H1 (cell line): ENCODE results near the gene STAC. TPM values are rescaled to one million over a fixed set of nuclear protein-coding genes. Genes with fewer than 3 reads are reported as not detected.

Source experiments
- CTCF ChIA-PET: fragments of 300-600 bp; sonication (Branson Sonifier 250); formaldehyde crosslinking; loops from one replicate; lab custom pipeline; 2021; ENCODE audit not compliant: partially characterized antibody; lab: Charles Lee
- POLR2A ChIA-PET: fragments of 300-600 bp; sonication (Branson Sonifier 250); formaldehyde crosslinking; loops from one replicate; lab custom pipeline; 2021; ENCODE audit warnings: inconsistent platforms; ENCODE audit not compliant: partially characterized antibody; lab: Charles Lee
- DNase-seq, 2 experiments: peaks; one replicate each; pipeline versions ENCODE4 v3.0.0 to v3.0.0-alpha.2; 2010 to 2022; ENCODE audit warnings: low spot score in 2 of 2, low read depth in 1 of 2, mixed read lengths in 1 of 2
- FAIRE-seq: peaks from 2 replicates; lab custom pipeline; 2011; peaks lifted over from hg19 to GRCh38; lab: Jason Lieb, UNC
- H2AFZ ChIP-seq: 2 replicates; pipeline ENCODE4 v1.8.1; 2012; ENCODE audit warnings: low read length, inconsistent platforms
- H2AK5ac ChIP-seq: 2 replicates; pipeline ENCODE4 v1.6.1; 2013; ENCODE audit warnings: low read depth, low read length
- H2BK120ac ChIP-seq: replicated peaks from 2 replicates; pipeline ENCODE3; 2013; ENCODE audit warnings: low read depth, low read length, inconsistent platforms
- H2BK12ac ChIP-seq: 2 replicates; pipeline ENCODE4 v1.6.1; 2013; ENCODE audit warnings: low read depth, low read length
- H2BK15ac ChIP-seq: 2 replicates; pipeline ENCODE4 v1.6.1; 2013; ENCODE audit warnings: low read length
- H2BK20ac ChIP-seq: 2 replicates; pipeline ENCODE4 v1.6.1; 2013; ENCODE audit warnings: low read length
- H2BK5ac ChIP-seq: 2 replicates; pipeline ENCODE4 v1.6.1; 2013; ENCODE audit warnings: low read depth, low read length
- H3K14ac ChIP-seq: 2 replicates; pipeline ENCODE4 v1.6.1; 2013; ENCODE audit warnings: inconsistent platforms; ENCODE audit not compliant: insufficient read length
- H3K18ac ChIP-seq: 2 replicates; pipeline ENCODE4 v1.6.1; 2013; ENCODE audit warnings: low read length; ENCODE audit errors: extremely low read depth
- H3K23ac ChIP-seq: 2 replicates; pipeline ENCODE4 v1.6.1; 2013; ENCODE audit warnings: inconsistent platforms; ENCODE audit not compliant: insufficient read length
- H3K23me2 ChIP-seq: 2 replicates; pipeline ENCODE4 v1.6.1; 2013; ENCODE audit warnings: low read depth, low read length
- H3K27ac ChIP-seq: 2 replicates; pipeline ENCODE4 v1.6.1; 2011; ENCODE audit warnings: low read depth, low read length, inconsistent platforms
- H3K27me3 ChIP-seq, 4 experiments: replicated peaks in 1 of 4; 1 replicate in 1 of 4; 2 replicates in 3 of 4; pipeline versions ENCODE4 v1.6.1 to v1.8.1; 2011 to 2013; ENCODE audit warnings: low read length in 3 of 4, mild to moderate bottlenecking in 3 of 4, inconsistent platforms in 2 of 4, mixed read lengths in 2 of 4, moderate library complexity in 1 of 4; ENCODE audit not compliant: control insufficient read depth in 3 of 4, insufficient read depth in 3 of 4; ENCODE audit errors: extremely low read depth in 1 of 4
- H3K36me3 ChIP-seq, 4 experiments: 2 replicates each; pipeline versions ENCODE4 v1.6.1 to v1.8.1; 2011 to 2013; ENCODE audit warnings: mild to moderate bottlenecking in 4 of 4, low read length in 3 of 4, moderate library complexity in 2 of 4, control low read depth in 1 of 4, inconsistent platforms in 1 of 4; ENCODE audit not compliant: insufficient read depth in 4 of 4, control insufficient read depth in 2 of 4
- H3K4ac ChIP-seq: replicated peaks from 2 replicates; pipeline ENCODE3; 2013; ENCODE audit warnings: low read length, low read depth, mixed read lengths, inconsistent platforms; ENCODE audit not compliant: insufficient read length
- H3K4me1 ChIP-seq, 4 experiments: replicated peaks in 1 of 4; 1 replicate in 1 of 4; 2 replicates in 3 of 4; pipeline versions ENCODE4 v1.6.1 to v1.8.1; 2011 to 2013; ENCODE audit warnings: low read length in 3 of 4, inconsistent platforms in 2 of 4, mixed read lengths in 1 of 4; ENCODE audit not compliant: insufficient read depth in 4 of 4, control insufficient read depth in 3 of 4
- H3K4me2 ChIP-seq, 2 experiments: 2 replicates each; pipeline versions ENCODE4 v1.6.1 to v1.8.1; 2011 to 2013; ENCODE audit warnings: low read depth in 2 of 2, low read length in 2 of 2, control low read depth in 1 of 2, inconsistent platforms in 1 of 2, mild to moderate bottlenecking in 1 of 2; ENCODE audit not compliant: insufficient read depth in 1 of 2
- H3K4me3 ChIP-seq, 4 experiments: fragments of 200-600, 300-600 bp in 1 of 4; sonication (generic), shearing (Covaris generic), sonication (Bioruptor Twin) in 1 of 4; 2 replicates each; pipeline versions ENCODE4 v1.5.1 to v1.8.1; 2011 to 2016; ENCODE audit warnings: low read length in 4 of 4, low read depth in 3 of 4, control low read depth in 2 of 4, inconsistent platforms in 2 of 4, mild to moderate bottlenecking in 2 of 4, mixed read lengths in 1 of 4, moderate library complexity in 1 of 4; ENCODE audit not compliant: insufficient read depth in 2 of 4; ENCODE audit errors: extremely low read depth in 1 of 4
- H3K56ac ChIP-seq: replicated peaks from 2 replicates; pipeline ENCODE3; 2013; ENCODE audit warnings: low read depth, mild to moderate bottlenecking, mixed read lengths, low read length, inconsistent platforms; ENCODE audit not compliant: insufficient read length
- H3K79me1 ChIP-seq: 2 replicates; pipeline ENCODE4 v1.6.1; 2013; ENCODE audit warnings: low read depth, low read length, control low read depth
- H3K79me2 ChIP-seq, 2 experiments: 2 replicates each; pipeline versions ENCODE4 v1.6.1 to v1.8.1; 2012 to 2013; ENCODE audit warnings: low read length in 2 of 2, mild to moderate bottlenecking in 2 of 2, inconsistent platforms in 1 of 2; ENCODE audit not compliant: insufficient read depth in 2 of 2, control insufficient read depth in 1 of 2
- H3K9ac ChIP-seq, 4 experiments: replicated peaks in 1 of 4; 1 replicate in 1 of 4; 2 replicates in 3 of 4; pipeline versions ENCODE4 v1.6.1 to v1.8.1; 2011 to 2013; ENCODE audit warnings: low read depth in 3 of 4, low read length in 3 of 4, control low read depth in 2 of 4, mild to moderate bottlenecking in 2 of 4, moderate library complexity in 2 of 4, inconsistent platforms in 1 of 4; ENCODE audit errors: extremely low read depth in 1 of 4
- H3K9me3 ChIP-seq, 2 experiments: 2 replicates each; pipeline versions ENCODE4 v1.6.1 to v1.8.1; 2012 to 2013; ENCODE audit warnings: mild to moderate bottlenecking in 2 of 2, moderate library complexity in 2 of 2, control low read depth in 1 of 2, inconsistent platforms in 1 of 2, low read depth in 1 of 2, low read length in 1 of 2, mixed read lengths in 1 of 2; ENCODE audit not compliant: insufficient read depth in 2 of 2
- H4K20me1 ChIP-seq, 2 experiments: replicated peaks in 1 of 2; 2 replicates each; pipeline versions ENCODE3 to v1.8.1; 2011 to 2013; ENCODE audit warnings: inconsistent platforms in 2 of 2, low read length in 2 of 2, mild to moderate bottlenecking in 1 of 2; ENCODE audit not compliant: insufficient read depth in 2 of 2, control insufficient read depth in 1 of 2
- H4K5ac ChIP-seq: 2 replicates; pipeline ENCODE4 v1.6.1; 2013; ENCODE audit warnings: low read length, low read depth, mixed read lengths, inconsistent platforms; ENCODE audit not compliant: insufficient read length
- H4K8ac ChIP-seq: 2 replicates; pipeline ENCODE4 v1.8.0; 2013; ENCODE audit warnings: mild to moderate bottlenecking, moderate library complexity, low read length, inconsistent platforms; ENCODE audit not compliant: insufficient read depth; ENCODE audit errors: extremely low read depth
- H4K91ac ChIP-seq: replicated peaks from 2 replicates; pipeline ENCODE3; 2013; ENCODE audit warnings: low read length, mixed read lengths, inconsistent platforms; ENCODE audit not compliant: insufficient read length
- CBX8 ChIP-seq: fragments of 300-800, 300-1000 bp; sonication (generic); IDR thresholded peaks from 2 replicates; pipeline ENCODE4 v1.7.1; 2016; ENCODE audit warnings: low read depth, low read length, borderline replicate concordance
- EZH2 ChIP-seq: fragments of 200-600 bp; sonication (generic); IDR thresholded peaks from 2 replicates; pipeline ENCODE4 v1.7.1; 2012; ENCODE audit warnings: low read depth, mild to moderate bottlenecking, moderate library complexity, low read length, inconsistent platforms; ENCODE audit not compliant: severe bottlenecking
- HDAC6 ChIP-seq: IDR thresholded peaks from one replicate; pipeline ENCODE4 v1.7.1; 2012; ENCODE audit warnings: low read depth, mild to moderate bottlenecking, inconsistent platforms, low read length, moderate library complexity
- KDM4A ChIP-seq: IDR thresholded peaks from one replicate; pipeline ENCODE4 v1.7.1; 2012; ENCODE audit warnings: low read depth, mild to moderate bottlenecking, moderate library complexity, low read length, inconsistent platforms; ENCODE audit not compliant: severe bottlenecking
- SUZ12 ChIP-seq: fragments of 200-600 bp; sonication (generic); IDR thresholded peaks from 2 replicates; pipeline ENCODE4 v1.6.1; 2012; ENCODE audit warnings: mild to moderate bottlenecking, inconsistent platforms, low read length, moderate library complexity, mixed read lengths
- TEAD4 ChIP-seq: IDR thresholded peaks from 2 replicates; pipeline ENCODE4 v1.6.1; 2012; ENCODE audit warnings: low read depth, low read length, inconsistent platforms, mixed read lengths
- WGBS, 2 experiments: shearing (Covaris generic) in 1 of 2; methylation state at CpG; one replicate each; pipeline versions ENCODE4 v1.1.6 to v1.1.7; 2013 to 2015; ENCODE audit warnings: low lambda C conversion rate in 2 of 2, mixed read lengths in 2 of 2, inconsistent platforms in 1 of 2, low coverage in 1 of 2, missing lambda C conversion rate in 1 of 2; ENCODE audit not compliant: insufficient replicate concordance in 2 of 2, insufficient coverage in 1 of 2, insufficient read length in 1 of 2; ENCODE audit errors: extremely low coverage in 1 of 2, missing lambda C conversion rate in 1 of 2; 5-methylcytosine and 5-hydroxymethylcytosine counted together
- polyA plus RNA-seq, 7 experiments: library from polyadenylated mRNA; depleted of rRNA in 3 of 7; stranded (reverse) in 5 of 7; unstranded in 2 of 7; fragments of >200 nt in 5 of 7; fragments of 200-250 nt in 2 of 7; gene quantifications; 1 replicate in 5 of 7; 2 replicates in 1 of 7; 4 replicates in 1 of 7; pipeline versions ENCODE4 v1.2.1 to v1.2.3, GENCODE V29; 2011 to 2013; ENCODE audit warnings: missing spikeins in 2 of 7, mixed read lengths in 2 of 7
- total RNA-seq: library from RNA; stranded (reverse); fragmentation: NEBNext Ultra II Directional; extraction: Animal tissue kit (Norgen Biotek cat#: 25700); gene quantifications from 2 replicates; pipeline ENCODE4 v1.2.1, GENCODE V29; 2021

The STAC gene
- total and polyA plus RNA-seq, 2 of the 8 experiments (the other 6 are each of a cell fraction or from before 2014, with no cell fraction given): 8.0 to 18.1 TPM

- no peak for DNase-seq
- ChIA-PET POLR2A (no interaction called here), CTCF (no interaction called here)
- Histone ChIP-seq H3K9ac (no peak overlapping the region), H2BK15ac (no peak overlapping the region), H3K4me3 (no peak overlapping the region), H3K79me2 (no peaks in the 10 kb centered on the region), H3K27me3 (no peaks in the 10 kb centered on the region), H3K4me1 (no peaks in the 10 kb centered on the region), H3K79me1 (no peaks in the 10 kb centered on the region), H3K27ac (no peak overlapping the region), H4K20me1 (no peaks in the 10 kb centered on the region), H2AK5ac (no peak overlapping the region), H3K23ac (no peak overlapping the region), H3K18ac (no peak overlapping the region), H4K91ac (no peak overlapping the region), H3K56ac (no peak overlapping the region), H4K5ac (no peak overlapping the region), H2BK20ac (no peak overlapping the region), H3K9me3 (no peaks in the 10 kb centered on the region), H2BK5ac (no peak overlapping the region), H3K14ac (no peak overlapping the region), H3K4ac (no peak overlapping the region), H3K23me2 (no peaks in the 10 kb centered on the region), H2BK120ac (no peak overlapping the region), H2BK12ac (no peak overlapping the region), H3K36me3 (peaks cover 0 to 3% (median 0%) of the 10 kb centered on the region in 4 experiments; a peak in 2 of 8 replicates), H2AFZ (no peak overlapping the region), H4K8ac (no peak overlapping the region), H3K4me2 (no peak overlapping the region)
- FAIRE-seq: no peak
- 94% methylated on average over 2 of the region's 2 CpGs; no CpG with 5 or more reads in 1 of the 2 experiments for WGBS, 2 experiments
- no peak for TF ChIP-seq HDAC6
- TF ChIP-seq EZH2: no peak
- TF ChIP-seq CBX8: no peak
- TF ChIP-seq SUZ12: no peak
- TF ChIP-seq TEAD4: no peak
- no peak for TF ChIP-seq KDM4A
Observed at GRCh38 chr3:36455406-36455805, 75.1 kb downstream of the STAC start.
